GM12872 (cell line): ENCODE measurements around the gene FGGY.

Experiments
- TF ChIP-seq, protein P1 (sequence below): IDR thresholded peaks from 3 replicates; pipeline ENCODE4 v1.5.1; 2011; ENCODE audit warnings: low read depth, mild to moderate bottlenecking, low read length, moderate library complexity; ENCODE audit not compliant: insufficient read depth

FGGY gene

GRCh38 chr1:59601041-59601441 lies 304.1 kb downstream of the FGGY start:
- TF ChIP-seq, protein P1, sequence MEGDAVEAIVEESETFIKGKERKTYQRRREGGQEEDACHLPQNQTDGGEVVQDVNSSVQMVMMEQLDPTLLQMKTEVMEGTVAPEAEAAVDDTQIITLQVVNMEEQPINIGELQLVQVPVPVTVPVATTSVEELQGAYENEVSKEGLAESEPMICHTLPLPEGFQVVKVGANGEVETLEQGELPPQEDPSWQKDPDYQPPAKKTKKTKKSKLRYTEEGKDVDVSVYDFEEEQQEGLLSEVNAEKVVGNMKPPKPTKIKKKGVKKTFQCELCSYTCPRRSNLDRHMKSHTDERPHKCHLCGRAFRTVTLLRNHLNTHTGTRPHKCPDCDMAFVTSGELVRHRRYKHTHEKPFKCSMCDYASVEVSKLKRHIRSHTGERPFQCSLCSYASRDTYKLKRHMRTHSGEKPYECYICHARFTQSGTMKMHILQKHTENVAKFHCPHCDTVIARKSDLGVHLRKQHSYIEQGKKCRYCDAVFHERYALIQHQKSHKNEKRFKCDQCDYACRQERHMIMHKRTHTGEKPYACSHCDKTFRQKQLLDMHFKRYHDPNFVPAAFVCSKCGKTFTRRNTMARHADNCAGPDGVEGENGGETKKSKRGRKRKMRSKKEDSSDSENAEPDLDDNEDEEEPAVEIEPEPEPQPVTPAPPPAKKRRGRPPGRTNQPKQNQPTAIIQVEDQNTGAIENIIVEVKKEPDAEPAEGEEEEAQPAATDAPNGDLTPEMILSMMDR: no peak

- TF ChIP-seq, protein P1: no peak
Measured at GRCh38 chr1:59601811-59602210, 304.9 kb downstream of the FGGY start.

DNA sequence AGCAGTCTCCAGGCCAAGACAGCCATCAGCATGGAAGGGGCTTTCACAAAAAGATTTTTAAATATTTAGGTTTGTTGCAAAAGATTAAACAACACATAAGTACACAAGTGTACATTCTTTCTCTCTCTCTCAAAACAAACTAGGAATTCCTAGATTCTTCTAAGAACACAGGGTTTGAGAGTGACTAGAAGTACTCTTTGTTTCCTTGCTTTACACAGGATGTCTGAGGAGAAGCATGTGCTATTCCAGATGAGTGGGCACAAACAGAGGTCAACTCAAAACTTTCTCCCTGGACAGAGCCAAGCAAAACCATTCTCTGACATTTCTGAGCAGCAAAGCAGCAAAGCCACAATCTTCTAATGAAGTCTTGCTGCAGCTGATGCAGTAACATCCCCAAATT lies 307.3 kb downstream of the FGGY start:
- TF ChIP-seq, protein P1: no peak

GRCh38 chr1:59605184-59605583 lies 308.3 kb downstream of the FGGY start:
- TF ChIP-seq, protein P1: no peak

GRCh38 chr1:59605761-59606160 lies 308.9 kb downstream of the FGGY start:
- TF ChIP-seq, protein P1: no peak

- TF ChIP-seq, protein P1: no peak
Measured at GRCh38 chr1:59609245-59609644, 312.4 kb downstream of the FGGY start.

- TF ChIP-seq, protein P1: no peak
Measured at GRCh38 chr1:59617434-59617833, 320.5 kb downstream of the FGGY start.

GRCh38 chr1:59619557-59619956 lies 322.7 kb downstream of the FGGY start:
- TF ChIP-seq, protein P1: no peak
